Prostate gland (tissue), 2 donors: ENCODE data around the gene KIF21A. TPM values are rescaled to one million over a fixed set of nuclear protein-coding genes. Genes with fewer than 3 reads are reported as not detected.

Experiments
- total RNA-seq, 2 donors: library from RNA; depleted of rRNA; stranded (reverse); fragments of >200 nt; gene quantifications; one replicate each; pipeline ENCODE4 v1.1.0, GENCODE V29; 2016

The KIF21A gene
- total RNA-seq, 2 donors from 2014 or later, result 36.2 to 57.9 TPM

Other genes with a start within 250 kb of the KIF21A start
- under 1 TPM in 1 of 2 donors, not detected in 1; 0.40 TPM for gene ABCD2, start 176.7 kb upstream of the KIF21A start, total RNA-seq